Pulmonary artery endothelial cell (primary cell): ENCODE results near the gene DYDC2. TPM values are rescaled to one million over a fixed set of nuclear protein-coding genes. Genes with fewer than 3 reads are reported as not detected.
A peak's percentile ranks its signal among the peaks of the same experiment; 100 is the strongest.

ENCODE experiments used
- DNase-seq: peaks from one replicate; pipeline ENCODE4 v3.0.0-alpha.2; 2011; ENCODE audit warnings: low read depth, low spot score
- total RNA-seq: library from RNA; depleted of rRNA; stranded (reverse); fragments of >200 nt; gene quantifications from 2 replicates; pipeline ENCODE4 v1.2.3, GENCODE V29; 2014

Gene DYDC2
- total RNA-seq, 1 donor from 2014 or later: not detected

- no peak for DNase-seq
Measured at GRCh38 chr10:80371467-80371866, 14.9 kb downstream of the DYDC2 start.

GRCh38 chr10:80372675-80373074 is 16.1 kb downstream of the DYDC2 start:
- DNase-seq: no peak

GRCh38 chr10:80373502-80373901 is 16.9 kb downstream of the DYDC2 start:
- no peak for DNase-seq

- no peak for DNase-seq
Measured at GRCh38 chr10:80379701-80380100, 23.1 kb downstream of the DYDC2 start.

GRCh38 chr10:80380185-80380584 is 23.6 kb downstream of the DYDC2 start:
- DNase-seq: no peak

- DNase-seq: no peak
Measured at GRCh38 chr10:80382989-80383388, 26.4 kb downstream of the DYDC2 start.

- no peak for DNase-seq
Measured at GRCh38 chr10:80390740-80391139, 34.2 kb downstream of the DYDC2 start.

- DNase-seq: no peak
Measured at GRCh38 chr10:80392250-80392649, 35.7 kb downstream of the DYDC2 start.

- no peak for DNase-seq
Measured at GRCh38 chr10:80394358-80394916, 37.9 kb downstream of the DYDC2 start.

- no peak for DNase-seq
Measured at GRCh38 chr10:80397014-80397413, 40.4 kb downstream of the DYDC2 start.

GRCh38 chr10:80400136-80400804 is 43.7 kb downstream of the DYDC2 start:
- DNase-seq: no peak

- DNase-seq: no peak
Measured at GRCh38 chr10:80405035-80405434, 48.5 kb downstream of the DYDC2 start.

GRCh38 chr10:80405626-80406025 is 49.0 kb downstream of the DYDC2 start:
- DNase-seq: no peak

GRCh38 chr10:80406204-80406603 is 49.6 kb downstream of the DYDC2 start:
- DNase-seq: no peak

GRCh38 chr10:80407812-80408241 is 51.2 kb downstream of the DYDC2 start:
- DNase-seq: no peak

- peak; percentile 43 for DNase-seq
Measured at GRCh38 chr10:80408242-80409101, 51.9 kb downstream of the DYDC2 start, which contains the start of gene PRXL2A. Gene PRXL2A (plus strand): TSS chr10:80408551. CDS start chr10:80420468, 11,917 bp downstream.

- no peak for DNase-seq
Measured at GRCh38 chr10:80409121-80409520, 52.5 kb downstream of the DYDC2 start.

GRCh38 chr10:80410122-80410521 is 53.5 kb downstream of the DYDC2 start:
- DNase-seq: no peak

GRCh38 chr10:80410578-80411145 is 54.1 kb downstream of the DYDC2 start:
- DNase-seq: no peak

- DNase-seq: peak; percentile 87
Measured at GRCh38 chr10:80411267-80411668, 54.7 kb downstream of the DYDC2 start.

- DNase-seq: no peak
Measured at GRCh38 chr10:80411681-80412220, 55.2 kb downstream of the DYDC2 start.

GRCh38 chr10:80412486-80412885 is 55.9 kb downstream of the DYDC2 start:
- DNase-seq: peak; percentile 89
